ENCODE results near the gene ZFP36L2. TPM values are rescaled to one million over a fixed set of nuclear protein-coding genes. Genes with fewer than 3 reads are reported as not detected.

Gene ZFP36L2
- total RNA-seq, 2 donors from 2014 or later = 43.2 to 47.3 TPM

DNA sequence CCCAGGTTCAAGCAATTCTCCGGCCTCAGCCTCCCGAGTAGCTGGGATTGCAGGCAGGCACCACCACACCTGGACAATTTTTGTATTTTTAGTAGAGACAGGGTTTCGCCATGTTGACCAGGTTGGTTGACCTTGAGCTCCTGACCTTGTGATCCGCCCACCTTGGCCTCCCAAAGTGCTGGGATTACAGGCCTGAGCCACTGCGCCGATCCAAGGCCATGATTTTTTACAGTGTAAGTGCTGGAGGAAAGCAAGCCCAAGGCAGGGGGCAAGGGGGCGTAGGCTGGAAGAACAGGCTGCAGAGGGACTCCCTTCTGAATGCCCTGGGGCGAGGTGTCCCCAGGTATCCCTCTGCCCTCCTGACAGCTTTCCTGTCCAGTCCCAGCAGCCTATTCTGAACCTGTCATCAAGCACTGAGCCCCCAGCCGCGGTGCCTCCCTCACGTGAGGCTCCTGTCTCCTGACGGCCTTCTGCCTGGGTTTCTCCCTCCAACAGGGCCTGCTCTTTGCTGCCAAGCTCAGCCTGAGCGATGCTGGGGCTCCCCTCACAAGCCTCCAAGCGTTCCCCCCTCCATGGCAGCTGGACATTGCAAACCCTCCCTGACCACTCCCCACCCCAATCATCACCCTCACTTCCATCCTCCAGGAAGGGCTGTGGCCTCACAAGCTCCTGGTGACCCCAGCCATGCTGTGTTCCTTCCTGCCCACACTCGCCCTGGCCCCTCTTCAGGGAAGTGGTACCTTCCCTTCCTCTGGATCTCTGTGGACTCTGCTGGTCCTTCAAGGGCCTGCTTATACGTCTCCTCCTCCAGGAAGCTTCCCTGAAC, 37.6 kb downstream of the ZFP36L2 start:
- TF ChIP-seq, protein P1, sequence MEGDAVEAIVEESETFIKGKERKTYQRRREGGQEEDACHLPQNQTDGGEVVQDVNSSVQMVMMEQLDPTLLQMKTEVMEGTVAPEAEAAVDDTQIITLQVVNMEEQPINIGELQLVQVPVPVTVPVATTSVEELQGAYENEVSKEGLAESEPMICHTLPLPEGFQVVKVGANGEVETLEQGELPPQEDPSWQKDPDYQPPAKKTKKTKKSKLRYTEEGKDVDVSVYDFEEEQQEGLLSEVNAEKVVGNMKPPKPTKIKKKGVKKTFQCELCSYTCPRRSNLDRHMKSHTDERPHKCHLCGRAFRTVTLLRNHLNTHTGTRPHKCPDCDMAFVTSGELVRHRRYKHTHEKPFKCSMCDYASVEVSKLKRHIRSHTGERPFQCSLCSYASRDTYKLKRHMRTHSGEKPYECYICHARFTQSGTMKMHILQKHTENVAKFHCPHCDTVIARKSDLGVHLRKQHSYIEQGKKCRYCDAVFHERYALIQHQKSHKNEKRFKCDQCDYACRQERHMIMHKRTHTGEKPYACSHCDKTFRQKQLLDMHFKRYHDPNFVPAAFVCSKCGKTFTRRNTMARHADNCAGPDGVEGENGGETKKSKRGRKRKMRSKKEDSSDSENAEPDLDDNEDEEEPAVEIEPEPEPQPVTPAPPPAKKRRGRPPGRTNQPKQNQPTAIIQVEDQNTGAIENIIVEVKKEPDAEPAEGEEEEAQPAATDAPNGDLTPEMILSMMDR (IDR thresholded peaks at IDR 0.05) = no peak
- no peaks in the 10 kb centered on the region for H3K27me3 ChIP-seq
- H3K27ac ChIP-seq = no peak overlapping the region
- H3K4me1 ChIP-seq = peaks cover 0 to 4% of the 10 kb centered on the region in 2 donors
- no peaks in the 10 kb centered on the region for H3K9me3 ChIP-seq
- H3K36me3 ChIP-seq = no peaks in the 10 kb centered on the region
- no peak for DNase-seq (ENCODE audit: low spot score)
- no peak overlapping the region for H3K4me3 ChIP-seq

GRCh38 chr2:43186679-43187374, 39.6 kb downstream of the ZFP36L2 start:
- H3K36me3 ChIP-seq = no peaks in the 10 kb centered on the region
- no peak for DNase-seq (ENCODE audit: low spot score)
- no peaks in the 10 kb centered on the region for H3K9me3 ChIP-seq
- TF ChIP-seq, protein P1 (IDR thresholded peaks at IDR 0.05) = no peak
- no peak overlapping the region for H3K27ac ChIP-seq
- no peaks in the 10 kb centered on the region for H3K27me3 ChIP-seq
- H3K4me3 ChIP-seq = no peak overlapping the region
- H3K4me1 ChIP-seq = peaks cover 0 to 4% of the 10 kb centered on the region in 2 donors

- no peaks in the 10 kb centered on the region for H3K36me3 ChIP-seq
- H3K27ac ChIP-seq = no peak overlapping the region
- DNase-seq (ENCODE audit: low spot score) = no peak
- H3K4me3 ChIP-seq = no peak overlapping the region
- H3K9me3 ChIP-seq = no peaks in the 10 kb centered on the region
- H3K27me3 ChIP-seq = no peaks in the 10 kb centered on the region
- TF ChIP-seq, protein P1 (IDR thresholded peaks at IDR 0.05) = no peak
- peaks cover 0 to 4% of the 10 kb centered on the region in 2 donors for H3K4me1 ChIP-seq
Observed at GRCh38 chr2:43186321-43186678, 40.1 kb downstream of the ZFP36L2 start.

DNA sequence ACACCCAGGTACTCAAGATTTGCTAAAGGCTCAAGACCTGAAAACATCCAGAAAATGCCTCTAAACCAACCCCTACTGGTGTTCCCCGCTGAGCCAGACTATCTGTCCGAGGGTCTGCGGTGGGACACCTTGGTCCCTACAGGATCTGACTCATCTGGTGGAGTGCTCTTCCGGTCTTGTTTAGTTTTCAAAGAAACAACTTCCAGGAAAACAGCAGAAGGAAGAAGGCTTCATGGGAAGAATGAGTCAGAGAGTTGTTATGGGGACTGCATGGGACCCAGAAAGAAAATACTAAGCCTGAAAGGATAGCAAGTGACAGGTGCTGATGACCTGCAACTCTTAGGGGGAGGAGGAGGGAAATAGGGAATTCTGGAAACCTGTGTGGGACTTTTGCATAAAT, 41.3 kb downstream of the ZFP36L2 start:
- no peak for DNase-seq (ENCODE audit: low spot score)
- H3K27me3 ChIP-seq = no peaks in the 10 kb centered on the region
- H3K4me1 ChIP-seq = peaks cover 0 to 4% of the 10 kb centered on the region in 2 donors
- H3K27ac ChIP-seq = no peak overlapping the region
- no peak overlapping the region for H3K4me3 ChIP-seq
- no peaks in the 10 kb centered on the region for H3K9me3 ChIP-seq
- TF ChIP-seq, protein P1 (IDR thresholded peaks at IDR 0.05) = no peak
- H3K36me3 ChIP-seq = no peaks in the 10 kb centered on the region

GRCh38 chr2:43184339-43184895, 42.0 kb downstream of the ZFP36L2 start:
- no peaks in the 10 kb centered on the region for H3K27me3 ChIP-seq
- no peak for DNase-seq (ENCODE audit: low spot score)
- no peaks in the 10 kb centered on the region for H3K36me3 ChIP-seq
- no peak overlapping the region for H3K4me3 ChIP-seq
- peaks cover 0 to 6% of the 10 kb centered on the region in 2 donors for H3K4me1 ChIP-seq
- TF ChIP-seq, protein P1 (IDR thresholded peaks at IDR 0.05) = no peak
- H3K27ac ChIP-seq = no peak overlapping the region
- H3K9me3 ChIP-seq = no peaks in the 10 kb centered on the region

All from right atrium auricular region (tissue), 2 donors.